ENCODE measurements around the gene AHR.

The AHR gene

DNA sequence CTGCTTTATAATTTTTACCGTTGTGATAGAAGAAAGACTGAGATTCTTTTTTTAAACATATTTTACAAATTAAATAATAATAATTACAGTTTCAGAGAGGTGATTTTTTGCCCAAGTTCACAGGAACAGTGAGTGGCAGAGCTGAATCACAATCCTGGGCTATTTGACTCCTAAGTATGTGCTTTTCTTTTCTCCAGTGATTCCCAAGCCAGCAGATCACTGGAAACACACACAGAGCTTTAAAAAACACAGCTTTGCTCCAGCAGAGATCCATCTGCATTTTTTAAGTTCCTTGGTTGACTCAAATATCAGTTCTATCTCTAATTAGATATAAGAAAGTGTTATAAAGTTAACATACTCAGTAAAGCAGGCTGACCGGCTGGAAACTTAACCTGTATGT, 69.0 kb downstream of the AHR start:
- no peaks in the 10 kb centered on the region for H3K9me2 ChIP-seq (replicated peaks; ENCODE audit: control insufficient read depth, low read length)
- H3K27ac ChIP-seq (ENCODE audit: low read depth, low read length): no peak overlapping the region
- H3F3A ChIP-seq (ENCODE audit: control insufficient read depth, insufficient read depth): no peaks in the 10 kb centered on the region
- H3K4me2 ChIP-seq (ENCODE audit: low read length): no peak overlapping the region
- H3K79me2 ChIP-seq (ENCODE audit: control insufficient read depth, low read length): no peaks in the 10 kb centered on the region
- H3K36me3 ChIP-seq (ENCODE audit: control insufficient read depth, low read length): no peaks in the 10 kb centered on the region
- H4K20me1 ChIP-seq (ENCODE audit: control insufficient read depth, insufficient read depth, low read depth, low read length): no peaks in the 10 kb centered on the region
- H3K4me3 ChIP-seq (ENCODE audit: low read length): no peak overlapping the region
- H3K4me1 ChIP-seq (ENCODE audit: control insufficient read depth, low read length): no peaks in the 10 kb centered on the region
- TF ChIP-seq, protein P1, sequence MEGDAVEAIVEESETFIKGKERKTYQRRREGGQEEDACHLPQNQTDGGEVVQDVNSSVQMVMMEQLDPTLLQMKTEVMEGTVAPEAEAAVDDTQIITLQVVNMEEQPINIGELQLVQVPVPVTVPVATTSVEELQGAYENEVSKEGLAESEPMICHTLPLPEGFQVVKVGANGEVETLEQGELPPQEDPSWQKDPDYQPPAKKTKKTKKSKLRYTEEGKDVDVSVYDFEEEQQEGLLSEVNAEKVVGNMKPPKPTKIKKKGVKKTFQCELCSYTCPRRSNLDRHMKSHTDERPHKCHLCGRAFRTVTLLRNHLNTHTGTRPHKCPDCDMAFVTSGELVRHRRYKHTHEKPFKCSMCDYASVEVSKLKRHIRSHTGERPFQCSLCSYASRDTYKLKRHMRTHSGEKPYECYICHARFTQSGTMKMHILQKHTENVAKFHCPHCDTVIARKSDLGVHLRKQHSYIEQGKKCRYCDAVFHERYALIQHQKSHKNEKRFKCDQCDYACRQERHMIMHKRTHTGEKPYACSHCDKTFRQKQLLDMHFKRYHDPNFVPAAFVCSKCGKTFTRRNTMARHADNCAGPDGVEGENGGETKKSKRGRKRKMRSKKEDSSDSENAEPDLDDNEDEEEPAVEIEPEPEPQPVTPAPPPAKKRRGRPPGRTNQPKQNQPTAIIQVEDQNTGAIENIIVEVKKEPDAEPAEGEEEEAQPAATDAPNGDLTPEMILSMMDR (IDR thresholded peaks at IDR 0.05; ENCODE audit: low read depth, low read length, poor library complexity, severe bottlenecking): no peak
- TF ChIP-seq EZH2phosphoT487 (IDR thresholded peaks at IDR 0.05; ENCODE audit: borderline replicate concordance, low read length): no peak
- no peaks in the 10 kb centered on the region for H3K9me3 ChIP-seq (ENCODE audit: control insufficient read depth, insufficient read depth, low read length)
- H3K27me3 ChIP-seq (ENCODE audit: control insufficient read depth, low read length): no peaks in the 10 kb centered on the region

DNA sequence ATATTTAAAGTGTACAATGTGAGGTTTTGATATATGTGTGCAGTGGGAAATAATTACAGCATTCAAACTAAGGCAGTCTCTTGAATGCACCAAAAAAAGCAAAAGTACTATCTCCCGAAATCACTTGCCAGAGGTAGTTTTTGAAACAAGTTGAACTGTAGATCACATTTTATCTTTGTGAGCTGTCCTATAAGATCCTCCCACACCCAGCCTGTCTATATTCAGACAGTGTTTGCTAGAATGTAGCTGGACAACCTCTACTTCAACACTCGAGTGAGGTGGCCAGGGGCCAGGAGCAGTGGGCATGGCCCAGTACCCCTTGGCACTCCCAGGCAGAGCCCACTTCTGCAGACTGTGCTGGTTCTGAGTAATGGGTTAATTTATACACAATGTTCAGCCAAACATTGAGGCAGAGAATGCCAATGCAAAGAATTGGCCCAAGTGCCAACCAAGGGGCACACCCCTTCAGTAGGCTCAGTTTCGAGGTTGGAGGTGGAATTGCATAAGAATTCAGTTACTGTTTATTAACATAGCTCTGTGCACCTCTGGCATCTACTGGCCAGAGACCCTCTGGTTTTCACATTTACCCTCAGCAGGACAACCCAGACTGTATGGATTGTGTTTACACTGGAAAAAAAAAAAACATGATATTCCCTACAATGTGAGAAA, 70.5 kb downstream of the AHR start:
- TF ChIP-seq, protein P1 (IDR thresholded peaks at IDR 0.05; ENCODE audit: low read depth, low read length, poor library complexity, severe bottlenecking): no peak
- no peak for TF ChIP-seq EZH2phosphoT487 (IDR thresholded peaks at IDR 0.05; ENCODE audit: borderline replicate concordance, low read length)
- Histone ChIP-seq H3K9me3 (ENCODE audit: control insufficient read depth, insufficient read depth, low read length) (no peaks in the 10 kb centered on the region), H3F3A (ENCODE audit: control insufficient read depth, insufficient read depth) (no peaks in the 10 kb centered on the region), H3K9me2 (replicated peaks; ENCODE audit: control insufficient read depth, low read length) (no peaks in the 10 kb centered on the region), H3K27ac (ENCODE audit: low read depth, low read length) (no peak overlapping the region), H3K79me2 (ENCODE audit: control insufficient read depth, low read length) (no peaks in the 10 kb centered on the region), H3K4me1 (ENCODE audit: control insufficient read depth, low read length) (no peaks in the 10 kb centered on the region), H4K20me1 (ENCODE audit: control insufficient read depth, insufficient read depth, low read depth, low read length) (no peaks in the 10 kb centered on the region), H3K36me3 (ENCODE audit: control insufficient read depth, low read length) (no peaks in the 10 kb centered on the region), H3K27me3 (ENCODE audit: control insufficient read depth, low read length) (no peaks in the 10 kb centered on the region), H3K4me2 (ENCODE audit: low read length) (no peak overlapping the region), H3K4me3 (ENCODE audit: low read length) (no peak overlapping the region)

DNA sequence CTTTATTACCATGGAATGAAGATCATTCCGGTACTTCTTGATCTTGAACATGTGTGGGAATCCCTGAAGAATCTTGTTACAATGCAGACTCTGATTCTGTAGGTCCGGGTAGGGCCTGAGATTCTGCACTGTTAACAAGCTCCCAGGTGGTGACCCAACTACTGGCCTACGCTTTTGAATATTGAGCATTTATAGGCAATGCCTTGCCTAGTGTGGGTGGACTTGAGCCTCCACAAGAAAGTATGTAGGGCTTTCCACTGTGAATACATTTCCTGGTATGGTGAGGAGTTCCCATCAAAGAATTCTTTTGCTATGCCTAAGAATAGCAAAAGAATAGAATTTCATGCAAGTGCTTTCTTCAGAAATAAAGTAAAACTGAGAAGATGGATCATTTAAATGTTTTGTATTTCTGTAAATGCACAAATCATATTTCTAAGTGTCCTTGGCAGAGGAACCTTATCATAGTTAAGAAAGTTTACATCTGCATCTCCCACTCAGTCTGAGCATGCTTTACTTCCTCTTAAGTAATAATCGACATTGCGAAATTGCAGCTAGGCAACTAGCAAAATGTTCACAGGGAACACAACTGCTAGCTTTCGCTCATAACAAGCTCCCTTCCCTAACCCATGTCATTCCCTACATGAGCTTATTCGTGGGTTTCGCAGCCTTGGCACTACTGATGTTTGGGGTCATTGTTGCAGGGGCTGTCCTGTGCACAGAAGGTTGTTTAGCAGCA, 71.4 kb downstream of the AHR start:
- TF ChIP-seq EZH2phosphoT487 (IDR thresholded peaks at IDR 0.05; ENCODE audit: borderline replicate concordance, low read length): no peak
- TF ChIP-seq, protein P1 (IDR thresholded peaks at IDR 0.05; ENCODE audit: low read depth, low read length, poor library complexity, severe bottlenecking): no peak
- H3K4me3 ChIP-seq (ENCODE audit: low read length): no peak overlapping the region
- no peak overlapping the region for H3K4me2 ChIP-seq (ENCODE audit: low read length)
- no peaks in the 10 kb centered on the region for H3K9me2 ChIP-seq (replicated peaks; ENCODE audit: control insufficient read depth, low read length)
- H3K27ac ChIP-seq (ENCODE audit: low read depth, low read length): no peak overlapping the region
- H3K79me2 ChIP-seq (ENCODE audit: control insufficient read depth, low read length): no peaks in the 10 kb centered on the region
- no peaks in the 10 kb centered on the region for H3K4me1 ChIP-seq (ENCODE audit: control insufficient read depth, low read length)
- no peaks in the 10 kb centered on the region for H3K9me3 ChIP-seq (ENCODE audit: control insufficient read depth, insufficient read depth, low read length)
- H3F3A ChIP-seq (ENCODE audit: control insufficient read depth, insufficient read depth): no peaks in the 10 kb centered on the region
- H3K27me3 ChIP-seq (ENCODE audit: control insufficient read depth, low read length): no peaks in the 10 kb centered on the region
- no peaks in the 10 kb centered on the region for H3K36me3 ChIP-seq (ENCODE audit: control insufficient read depth, low read length)
- no peaks in the 10 kb centered on the region for H4K20me1 ChIP-seq (ENCODE audit: control insufficient read depth, insufficient read depth, low read depth, low read length)
